IPS-18a (cell line): ENCODE data around the gene NGEF.
"Not testable (repeated sequence)": the region's sequence is repeated elsewhere in the genome, so short reads cannot be mapped to it uniquely, and the experiment has no call there.

Experiments used
- H3K27ac ChIP-seq: one replicate; pipeline ENCODE4 v1.5.1; 2013; ENCODE audit warnings: low read length
- H3K27me3 ChIP-seq: one replicate; pipeline ENCODE4 v1.6.1; 2013; ENCODE audit warnings: mild to moderate bottlenecking, low read length; ENCODE audit not compliant: control insufficient read depth, insufficient read depth
- H3K36me3 ChIP-seq: one replicate; pipeline ENCODE4 v1.6.1; 2013; ENCODE audit warnings: low read depth, low read length; ENCODE audit not compliant: control insufficient read depth
- H3K4me1 ChIP-seq: one replicate; pipeline ENCODE4 v1.6.1; 2013; ENCODE audit warnings: low read depth, low read length; ENCODE audit not compliant: control insufficient read depth
- H3K4me3 ChIP-seq: one replicate; pipeline ENCODE4 v1.5.1; 2013; ENCODE audit warnings: low read length
- H3K9ac ChIP-seq: one replicate; pipeline ENCODE4 v1.6.1; 2013; ENCODE audit warnings: mild to moderate bottlenecking, low read length, moderate library complexity
- H3K9me3 ChIP-seq: one replicate; pipeline ENCODE4 v1.6.1; 2013; ENCODE audit warnings: low read depth, low read length; ENCODE audit not compliant: control insufficient read depth

Gene NGEF

DNA sequence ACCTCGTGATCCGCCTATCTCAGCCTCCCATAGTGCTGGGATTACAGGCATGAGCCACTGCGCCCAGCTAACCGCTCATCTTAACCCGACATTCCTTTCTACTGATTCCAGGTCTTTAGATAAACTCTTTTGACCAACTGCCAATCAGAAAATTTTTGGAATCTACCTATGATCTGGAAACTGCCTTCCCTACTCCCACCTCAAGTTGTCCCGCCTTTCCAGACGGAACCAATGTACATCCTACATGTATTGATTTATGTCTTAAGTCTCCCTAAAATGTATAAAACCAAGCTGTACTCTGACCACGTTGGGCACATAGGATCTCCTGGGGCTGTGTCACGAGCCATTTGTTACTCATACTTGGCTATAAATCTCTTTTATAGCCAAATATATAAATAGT lies 16.3 kb upstream of the NGEF start:
- Histone ChIP-seq H3K36me3 (no peaks in the 10 kb centered on the region), H3K27ac (no peak overlapping the region), H3K4me3 (no peak overlapping the region), H3K9ac (no peak overlapping the region), H3K4me1 (no peaks in the 10 kb centered on the region), H3K27me3 (no peaks in the 10 kb centered on the region), H3K9me3 (no peaks in the 10 kb centered on the region)

DNA sequence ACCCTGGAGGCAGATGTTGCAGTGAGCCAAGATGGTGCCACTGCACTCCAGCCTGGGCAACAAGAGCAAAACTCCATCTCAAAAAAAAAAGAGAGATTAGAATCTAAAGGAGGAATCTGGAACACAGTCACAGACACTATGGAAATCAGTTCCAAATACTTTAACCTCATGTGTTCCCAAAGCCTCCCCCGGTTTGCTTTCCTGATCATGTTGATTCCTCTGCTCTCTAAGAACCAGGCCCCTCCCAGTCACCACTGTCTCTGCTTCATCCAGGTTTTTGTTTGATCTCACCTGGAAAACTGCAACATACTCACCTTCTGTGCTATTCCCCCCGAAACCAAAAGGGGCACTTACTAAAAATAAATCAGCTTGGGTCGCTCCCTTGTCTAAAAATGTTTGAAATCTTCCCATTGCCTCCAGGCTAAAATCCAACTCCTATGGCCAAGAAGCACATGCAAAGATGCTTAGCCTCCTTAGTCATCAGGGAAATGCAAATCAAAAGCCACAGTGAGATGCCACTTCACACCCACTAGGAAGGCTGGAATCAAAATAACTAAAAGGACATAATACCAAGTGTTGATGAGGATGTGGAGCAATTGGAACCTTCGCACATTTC lies 13.2 kb upstream of the NGEF start:
- H3K9ac ChIP-seq = no peak overlapping the region
- no peaks in the 10 kb centered on the region for H3K36me3 ChIP-seq
- no peak overlapping the region for H3K4me3 ChIP-seq
- H3K27me3 ChIP-seq = no peaks in the 10 kb centered on the region
- H3K27ac ChIP-seq = no peak overlapping the region
- H3K4me1 ChIP-seq = no peaks in the 10 kb centered on the region
- no peaks in the 10 kb centered on the region for H3K9me3 ChIP-seq

DNA sequence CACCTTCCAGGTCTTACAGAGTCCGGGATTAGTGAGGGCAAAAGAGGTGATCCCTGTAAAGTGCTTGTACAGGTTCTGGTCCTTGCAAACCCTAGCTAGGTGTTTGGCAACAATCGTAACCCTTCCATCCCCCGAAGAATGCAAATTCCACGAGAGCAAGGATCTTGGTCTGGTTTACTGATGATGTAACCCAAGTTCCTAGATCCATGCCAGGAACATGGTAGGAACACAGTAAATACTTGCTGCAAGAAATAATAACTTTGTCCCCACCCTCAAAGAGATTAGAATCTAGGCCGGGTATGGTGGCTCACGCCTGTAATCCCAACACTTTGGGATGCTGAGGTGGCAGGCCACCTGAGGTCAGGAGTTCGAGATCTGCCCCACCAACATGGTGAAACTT lies 12.7 kb upstream of the NGEF start:
- H3K4me1 ChIP-seq = no peaks in the 10 kb centered on the region
- H3K9me3 ChIP-seq = no peaks in the 10 kb centered on the region
- H3K4me3 ChIP-seq = no peak overlapping the region
- no peaks in the 10 kb centered on the region for H3K27me3 ChIP-seq
- H3K36me3 ChIP-seq = no peaks in the 10 kb centered on the region
- no peak overlapping the region for H3K9ac ChIP-seq
- H3K27ac ChIP-seq = no peak overlapping the region

DNA sequence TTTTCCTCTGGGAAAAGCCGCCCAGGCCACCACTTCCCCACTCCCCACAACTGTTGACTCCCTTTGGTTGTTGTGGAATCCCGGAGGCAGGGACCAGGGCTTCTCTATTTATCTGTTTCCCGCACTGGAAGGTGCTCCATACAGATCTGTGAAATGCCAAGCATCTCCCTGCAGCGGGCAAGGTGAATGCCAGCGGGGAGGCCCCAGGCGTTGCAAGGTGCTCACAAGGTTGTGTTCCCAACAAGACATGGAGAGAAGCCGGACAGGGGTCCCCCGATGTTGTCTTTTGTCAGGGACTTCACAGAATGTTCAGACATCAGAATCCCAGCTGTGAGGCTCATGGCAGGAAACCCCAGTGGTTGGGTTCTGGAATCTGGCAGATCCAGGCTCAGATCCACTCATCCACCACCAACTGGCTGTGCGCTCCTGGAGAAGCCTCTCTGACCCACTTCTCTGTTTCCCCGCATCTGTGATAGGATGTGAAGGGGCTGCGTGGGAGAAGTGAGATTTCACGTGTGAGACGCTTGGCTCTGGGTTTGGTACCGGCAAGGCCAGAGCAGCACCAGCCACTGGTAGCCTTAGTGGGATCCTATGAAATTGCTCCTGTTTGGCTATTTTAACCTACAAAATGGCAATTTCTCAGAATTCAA lies 10.8 kb upstream of the NGEF start:
- no peaks in the 10 kb centered on the region for H3K27me3 ChIP-seq
- H3K4me1 ChIP-seq = no peaks in the 10 kb centered on the region
- H3K36me3 ChIP-seq = no peaks in the 10 kb centered on the region
- no peaks in the 10 kb centered on the region for H3K9me3 ChIP-seq
- no peak overlapping the region for H3K9ac ChIP-seq
- H3K4me3 ChIP-seq = no peak overlapping the region
- no peak overlapping the region for H3K27ac ChIP-seq

DNA sequence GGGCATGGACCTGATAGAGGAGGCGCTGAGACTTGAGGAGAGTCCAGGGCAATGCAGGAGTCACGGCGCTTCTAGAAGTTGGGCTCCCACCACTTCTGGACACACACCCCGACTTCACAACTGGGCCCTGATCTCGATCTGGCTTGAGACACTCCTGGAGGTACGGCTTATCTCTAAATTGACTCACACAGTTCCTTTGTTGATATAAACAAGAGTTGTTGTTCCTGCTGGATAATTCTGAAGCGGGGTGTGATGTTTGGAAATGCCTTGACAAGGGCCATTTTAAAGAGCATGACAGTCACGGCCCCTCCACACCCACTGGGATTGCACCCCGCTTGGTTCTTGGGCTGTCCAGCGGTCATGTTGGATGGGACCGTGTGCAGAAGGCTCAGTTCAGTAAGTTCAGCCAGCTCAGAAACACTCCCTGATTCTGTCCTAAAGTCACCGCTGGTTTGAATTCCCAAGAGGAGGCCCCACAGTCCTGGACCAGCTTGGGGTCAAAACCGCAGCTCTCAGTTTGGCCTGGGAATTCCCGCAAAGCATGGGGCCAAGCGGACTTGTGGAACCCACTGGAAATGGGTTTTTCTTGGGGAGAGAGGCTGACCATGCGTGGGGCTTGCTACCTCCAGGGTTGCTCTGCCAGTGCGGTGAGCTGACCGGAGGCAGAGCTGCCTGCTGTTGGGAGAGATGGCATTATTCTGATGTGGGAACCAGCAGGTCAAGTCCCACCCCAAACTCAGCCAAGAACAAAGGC lies 10.1 kb upstream of the NGEF start:
- Histone ChIP-seq H3K9ac (no peak overlapping the region), H3K36me3 (no peaks in the 10 kb centered on the region), H3K9me3 (no peaks in the 10 kb centered on the region), H3K4me3 (no peak overlapping the region), H3K27ac (no peak overlapping the region), H3K27me3 (no peaks in the 10 kb centered on the region), H3K4me1 (no peaks in the 10 kb centered on the region)

DNA sequence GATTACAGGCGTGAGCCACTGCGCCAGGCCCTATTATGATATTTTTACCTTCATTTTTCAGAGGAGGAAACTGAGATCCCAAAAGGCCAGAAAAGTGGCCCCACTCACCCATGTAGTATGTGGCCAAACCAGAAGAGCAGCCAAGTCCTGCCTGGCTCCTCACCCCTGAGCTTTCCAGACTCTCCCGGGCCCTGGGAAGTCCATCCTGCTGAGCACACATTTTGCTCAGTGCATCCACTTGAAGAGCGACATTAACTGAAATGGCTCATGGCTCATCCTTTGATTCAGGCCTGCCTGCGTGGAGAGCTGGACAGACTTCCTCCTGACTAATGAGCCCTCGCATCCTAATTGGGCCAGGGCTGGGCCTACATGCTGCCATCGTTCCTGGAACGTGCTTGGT lies 9.5 kb upstream of the NGEF start:
- Histone ChIP-seq H3K4me1 (no peaks in the 10 kb centered on the region), H3K36me3 (no peaks in the 10 kb centered on the region), H3K9me3 (no peaks in the 10 kb centered on the region), H3K27me3 (no peaks in the 10 kb centered on the region), H3K9ac (no peak overlapping the region), H3K27ac (no peak overlapping the region), H3K4me3 (no peak overlapping the region)

DNA sequence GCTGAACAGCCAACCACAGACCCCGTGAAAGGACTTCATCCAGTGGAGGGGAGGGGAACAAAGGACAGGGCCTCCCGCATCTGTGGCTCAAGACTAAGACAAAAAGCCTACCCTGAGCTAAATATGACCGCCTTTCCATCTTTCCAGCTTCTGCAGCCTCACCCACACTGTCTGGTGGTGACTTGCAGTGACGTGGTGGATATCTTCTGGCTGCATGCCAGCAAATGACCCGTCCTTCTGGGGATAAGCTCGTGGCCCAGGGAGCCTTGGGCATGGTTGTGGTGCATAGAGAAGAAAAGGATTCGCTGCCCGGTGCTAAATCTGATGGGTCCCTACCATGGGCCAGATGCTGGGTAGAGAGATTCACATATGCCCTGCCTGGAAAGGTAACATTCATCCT lies 8.7 kb upstream of the NGEF start:
- no peak overlapping the region for H3K9ac ChIP-seq
- no peaks in the 10 kb centered on the region for H3K4me1 ChIP-seq
- H3K27me3 ChIP-seq = no peaks in the 10 kb centered on the region
- no peak overlapping the region for H3K4me3 ChIP-seq
- H3K27ac ChIP-seq = no peak overlapping the region
- no peaks in the 10 kb centered on the region for H3K9me3 ChIP-seq
- no peaks in the 10 kb centered on the region for H3K36me3 ChIP-seq

DNA sequence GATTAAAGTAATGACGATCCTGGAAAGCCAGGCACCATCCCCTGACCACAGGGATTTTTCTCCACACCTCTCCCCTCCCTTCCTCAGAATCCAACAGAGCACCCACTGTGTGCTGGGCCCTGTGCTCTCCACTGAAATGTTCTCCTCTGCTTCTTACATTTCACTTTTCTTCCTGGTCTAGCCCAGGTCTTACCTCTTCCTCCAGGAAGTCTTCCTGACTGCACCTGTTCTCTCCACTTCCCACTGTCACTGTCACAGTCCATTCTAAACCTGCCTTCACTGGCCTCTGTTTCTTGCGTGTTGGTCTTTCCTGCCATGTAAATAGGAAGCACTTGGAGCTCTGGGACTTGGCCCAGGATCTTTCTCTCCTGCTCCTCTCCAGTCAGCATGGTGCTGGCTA lies 7.4 kb upstream of the NGEF start:
- Histone ChIP-seq H3K36me3 (no peaks in the 10 kb centered on the region), H3K27ac (no peak overlapping the region), H3K9me3 (no peaks in the 10 kb centered on the region), H3K27me3 (no peaks in the 10 kb centered on the region), H3K4me1 (no peaks in the 10 kb centered on the region), H3K4me3 (no peak overlapping the region), H3K9ac (no peak overlapping the region)

DNA sequence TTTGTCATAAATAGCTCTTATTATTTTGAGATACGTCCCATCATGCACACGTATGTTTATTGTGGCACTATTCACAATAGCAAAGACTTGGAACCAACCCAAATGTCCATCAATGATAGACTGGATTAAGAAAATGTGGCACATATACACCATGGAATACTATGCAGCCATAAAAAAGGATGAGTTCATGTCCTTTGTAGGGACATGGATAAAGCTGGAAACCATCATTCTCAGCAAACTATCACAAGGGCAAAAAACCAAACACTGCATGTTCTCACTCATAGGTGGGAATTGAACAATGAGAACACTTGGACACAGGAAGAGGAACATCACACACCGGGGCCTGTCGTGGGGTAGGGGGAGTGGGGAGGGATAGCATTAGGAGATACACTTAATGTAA lies 6.6 kb upstream of the NGEF start:
- not testable (repeated sequence) for H3K9me3 ChIP-seq, H3K4me1 ChIP-seq, H3K27ac ChIP-seq, H3K36me3 ChIP-seq, H3K4me3 ChIP-seq, H3K27me3 ChIP-seq, H3K9ac ChIP-seq

DNA sequence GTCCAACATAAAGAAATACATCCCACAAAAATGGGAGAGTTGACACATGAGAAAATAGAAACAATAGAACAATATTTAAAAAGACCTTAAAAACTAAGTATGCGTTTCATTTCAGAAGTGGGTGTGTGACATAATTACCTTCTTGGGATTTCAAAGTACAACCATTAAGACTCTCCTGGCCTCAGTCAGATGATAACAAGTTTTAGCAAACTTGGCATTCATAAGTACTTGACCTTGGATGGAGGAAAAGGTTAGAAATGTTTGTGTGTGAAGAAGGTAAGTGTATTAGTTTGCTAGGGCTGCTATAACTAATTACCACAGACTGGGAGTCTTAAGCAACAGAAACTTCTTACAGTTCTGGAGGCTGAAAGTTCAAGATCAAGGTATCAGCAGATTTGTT lies 4.9 kb upstream of the NGEF start:
- H3K36me3 ChIP-seq = no peaks in the 10 kb centered on the region
- no peak overlapping the region for H3K4me3 ChIP-seq
- H3K4me1 ChIP-seq = no peaks in the 10 kb centered on the region
- H3K9me3 ChIP-seq = no peaks in the 10 kb centered on the region
- H3K27me3 ChIP-seq = no peaks in the 10 kb centered on the region
- H3K27ac ChIP-seq = no peak overlapping the region
- H3K9ac ChIP-seq = no peak overlapping the region

DNA sequence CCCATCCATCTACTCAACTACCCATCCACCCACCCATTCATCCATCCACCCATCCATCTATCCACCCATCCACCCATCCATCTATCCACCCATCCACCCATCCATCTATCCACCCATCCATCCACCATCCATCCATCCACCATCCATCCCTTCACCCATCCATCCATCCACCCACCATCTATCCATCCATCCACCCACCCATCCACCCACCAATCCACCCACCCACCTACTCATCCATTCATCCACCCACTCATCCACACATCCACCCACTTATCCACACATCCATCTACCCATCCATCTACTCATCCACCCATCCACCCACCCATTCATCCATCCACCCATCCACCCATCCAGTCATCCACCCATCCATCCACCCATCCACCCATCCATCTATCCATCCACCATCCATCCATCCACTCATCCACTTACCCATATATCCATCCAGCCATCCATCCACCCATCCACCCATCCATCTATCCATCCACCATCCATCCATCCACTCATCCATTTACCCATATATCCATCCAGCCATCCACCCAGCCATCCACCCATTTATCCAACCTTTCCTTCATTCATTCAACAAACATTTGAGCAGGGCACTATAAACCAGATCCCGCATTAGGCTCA lies 2.1 kb upstream of the NGEF start:
- no peaks in the 10 kb centered on the region for H3K9me3 ChIP-seq
- no peaks in the 10 kb centered on the region for H3K27me3 ChIP-seq
- no peak overlapping the region for H3K9ac ChIP-seq
- H3K4me3 ChIP-seq = no peak overlapping the region
- H3K4me1 ChIP-seq = no peaks in the 10 kb centered on the region
- no peak overlapping the region for H3K27ac ChIP-seq
- no peaks in the 10 kb centered on the region for H3K36me3 ChIP-seq
